ENCODE data around the gene CXCL12. TPM values are rescaled to one million over a fixed set of nuclear protein-coding genes. Genes with fewer than 3 reads are reported as not detected.

Gene CXCL12
- total and polyA plus RNA-seq, 5 donors from 2014 or later = not detected

GRCh38 chr10:44363716-44364115 is 21.2 kb downstream of the CXCL12 start:
- no peak overlapping the region for H3K4me3 Mint-ChIP-seq
- no peaks in the 10 kb centered on the region for H3K4me1 ChIP-seq (ENCODE audit: control insufficient read depth, insufficient read depth, low read length, poor library complexity, severe bottlenecking)
- no peaks in the 10 kb centered on the region for H3K27me3 ChIP-seq (ENCODE audit: control insufficient read depth, insufficient read depth, low read length)
- no peaks in the 10 kb centered on the region for H3K36me3 Mint-ChIP-seq
- DNase-seq (no peak), ATAC-seq (ENCODE audit: low read depth in 2 of 2) (no peak)
- H3K27me3 Mint-ChIP-seq = no peaks in the 10 kb centered on the region
- no peak overlapping the region for H3K4me3 ChIP-seq (ENCODE audit: low read depth, low read length)
- H3K27ac ChIP-seq (ENCODE audit: insufficient read depth, low read length, poor library complexity, severe bottlenecking) = no peak overlapping the region
- H3K36me3 ChIP-seq (ENCODE audit: control insufficient read depth, insufficient read depth, low read length) = no peaks in the 10 kb centered on the region
- H3K27ac Mint-ChIP-seq = no peak overlapping the region
- H3K4me1 Mint-ChIP-seq = no peaks in the 10 kb centered on the region
- H3K9me3 ChIP-seq (ENCODE audit: control insufficient read depth in 2 of 2, low read length in 2 of 2) = no peaks in the 10 kb centered on the region
- peaks cover 0 to 1% (median 0%) of the 10 kb centered on the region in 7 donors for H3K9me3 Mint-ChIP-seq

GRCh38 chr10:44362866-44363711 is 21.8 kb downstream of the CXCL12 start:
- Histone ChIP-seq H3K36me3 (ENCODE audit: control insufficient read depth, insufficient read depth, low read length) (no peaks in the 10 kb centered on the region), H3K4me3 (ENCODE audit: low read depth, low read length) (no peak overlapping the region), H3K9me3 (ENCODE audit: control insufficient read depth in 2 of 2, low read length in 2 of 2) (no peaks in the 10 kb centered on the region), H3K4me1 (ENCODE audit: control insufficient read depth, insufficient read depth, low read length, poor library complexity, severe bottlenecking) (no peaks in the 10 kb centered on the region), H3K27me3 (ENCODE audit: control insufficient read depth, insufficient read depth, low read length) (no peaks in the 10 kb centered on the region), H3K27ac (ENCODE audit: insufficient read depth, low read length, poor library complexity, severe bottlenecking) (no peak overlapping the region)
- H3K9me3 Mint-ChIP-seq = peaks cover 0 to 1% (median 0%) of the 10 kb centered on the region in 7 donors
- H3K27ac Mint-ChIP-seq = no peak overlapping the region
- no peak for DNase-seq
- no peaks in the 10 kb centered on the region for H3K27me3 Mint-ChIP-seq
- no peak overlapping the region for H3K4me3 Mint-ChIP-seq
- H3K4me1 Mint-ChIP-seq = no peaks in the 10 kb centered on the region
- no peaks in the 10 kb centered on the region for H3K36me3 Mint-ChIP-seq
- no peak for ATAC-seq (ENCODE audit: low read depth in 2 of 2)

GRCh38 chr10:44361109-44361508 is 23.8 kb downstream of the CXCL12 start:
- Histone ChIP-seq H3K4me1 (ENCODE audit: control insufficient read depth, insufficient read depth, low read length, poor library complexity, severe bottlenecking) (no peaks in the 10 kb centered on the region), H3K9me3 (ENCODE audit: control insufficient read depth in 2 of 2, low read length in 2 of 2) (no peaks in the 10 kb centered on the region), H3K4me3 (ENCODE audit: low read depth, low read length) (no peak overlapping the region), H3K36me3 (ENCODE audit: control insufficient read depth, insufficient read depth, low read length) (no peaks in the 10 kb centered on the region), H3K27ac (ENCODE audit: insufficient read depth, low read length, poor library complexity, severe bottlenecking) (no peak overlapping the region), H3K27me3 (ENCODE audit: control insufficient read depth, insufficient read depth, low read length) (no peaks in the 10 kb centered on the region)
- no peak for ATAC-seq (ENCODE audit: low read depth in 2 of 2)
- no peaks in the 10 kb centered on the region for H3K36me3 Mint-ChIP-seq
- H3K4me1 Mint-ChIP-seq = no peaks in the 10 kb centered on the region
- H3K27me3 Mint-ChIP-seq = no peaks in the 10 kb centered on the region
- peaks cover 0 to 1% (median 0%) of the 10 kb centered on the region in 7 donors for H3K9me3 Mint-ChIP-seq
- DNase-seq = no peak
- H3K27ac Mint-ChIP-seq = no peak overlapping the region
- H3K4me3 Mint-ChIP-seq = no peak overlapping the region

- H3K4me1 ChIP-seq (ENCODE audit: control insufficient read depth, insufficient read depth, low read length, poor library complexity, severe bottlenecking) = no peaks in the 10 kb centered on the region
- H3K4me3 Mint-ChIP-seq = no peak overlapping the region
- no peaks in the 10 kb centered on the region for H3K36me3 Mint-ChIP-seq
- ATAC-seq (ENCODE audit: low read depth in 2 of 2) = no peak
- no peak overlapping the region for H3K4me3 ChIP-seq (ENCODE audit: low read depth, low read length)
- H3K9me3 Mint-ChIP-seq = peaks cover 0 to 1% (median 0%) of the 10 kb centered on the region in 7 donors
- no peak overlapping the region for H3K27ac Mint-ChIP-seq
- H3K9me3 ChIP-seq (ENCODE audit: control insufficient read depth in 2 of 2, low read length in 2 of 2) = no peaks in the 10 kb centered on the region
- no peaks in the 10 kb centered on the region for H3K36me3 ChIP-seq (ENCODE audit: control insufficient read depth, insufficient read depth, low read length)
- no peak overlapping the region for H3K27ac ChIP-seq (ENCODE audit: insufficient read depth, low read length, poor library complexity, severe bottlenecking)
- no peaks in the 10 kb centered on the region for H3K27me3 Mint-ChIP-seq
- H3K4me1 Mint-ChIP-seq = no peaks in the 10 kb centered on the region
- no peaks in the 10 kb centered on the region for H3K27me3 ChIP-seq (ENCODE audit: control insufficient read depth, insufficient read depth, low read length)
- no peak for DNase-seq
Measured at GRCh38 chr10:44358080-44358771, 26.7 kb downstream of the CXCL12 start.

- Histone ChIP-seq H3K9me3 (ENCODE audit: control insufficient read depth in 2 of 2, low read length in 2 of 2) (no peaks in the 10 kb centered on the region), H3K4me3 (ENCODE audit: low read depth, low read length) (no peak overlapping the region), H3K27ac (ENCODE audit: insufficient read depth, low read length, poor library complexity, severe bottlenecking) (no peak overlapping the region), H3K4me1 (ENCODE audit: control insufficient read depth, insufficient read depth, low read length, poor library complexity, severe bottlenecking) (no peaks in the 10 kb centered on the region), H3K27me3 (ENCODE audit: control insufficient read depth, insufficient read depth, low read length) (no peaks in the 10 kb centered on the region), H3K36me3 (ENCODE audit: control insufficient read depth, insufficient read depth, low read length) (no peaks in the 10 kb centered on the region)
- H3K27ac Mint-ChIP-seq = no peak overlapping the region
- H3K36me3 Mint-ChIP-seq = no peaks in the 10 kb centered on the region
- H3K4me1 Mint-ChIP-seq = no peaks in the 10 kb centered on the region
- DNase-seq = no peak
- no peaks in the 10 kb centered on the region for H3K27me3 Mint-ChIP-seq
- no peak for ATAC-seq (ENCODE audit: low read depth in 2 of 2)
- H3K9me3 Mint-ChIP-seq = peaks cover 0 to 3% (median 0%) of the 10 kb centered on the region in 7 donors
- no peak overlapping the region for H3K4me3 Mint-ChIP-seq
Measured at GRCh38 chr10:44357023-44357540, 27.8 kb downstream of the CXCL12 start.

- no peaks in the 10 kb centered on the region for H3K4me1 Mint-ChIP-seq
- no peaks in the 10 kb centered on the region for H3K36me3 ChIP-seq (ENCODE audit: control insufficient read depth, insufficient read depth, low read length)
- DNase-seq = no peak
- no peak overlapping the region for H3K27ac Mint-ChIP-seq
- H3K4me3 Mint-ChIP-seq = no peak overlapping the region
- H3K27ac ChIP-seq (ENCODE audit: insufficient read depth, low read length, poor library complexity, severe bottlenecking) = no peak overlapping the region
- no peaks in the 10 kb centered on the region for H3K9me3 ChIP-seq (ENCODE audit: control insufficient read depth in 2 of 2, low read length in 2 of 2)
- H3K4me1 ChIP-seq (ENCODE audit: control insufficient read depth, insufficient read depth, low read length, poor library complexity, severe bottlenecking) = no peaks in the 10 kb centered on the region
- no peak for ATAC-seq (ENCODE audit: low read depth in 2 of 2)
- no peak overlapping the region for H3K4me3 ChIP-seq (ENCODE audit: low read depth, low read length)
- peaks cover 0 to 3% (median 0%) of the 10 kb centered on the region in 7 donors for H3K9me3 Mint-ChIP-seq
- H3K27me3 ChIP-seq (ENCODE audit: control insufficient read depth, insufficient read depth, low read length) = no peaks in the 10 kb centered on the region
- H3K36me3 Mint-ChIP-seq = no peaks in the 10 kb centered on the region
- no peaks in the 10 kb centered on the region for H3K27me3 Mint-ChIP-seq
Measured at GRCh38 chr10:44356139-44357022, 28.5 kb downstream of the CXCL12 start.

- DNase-seq = no peak
- H3K27ac Mint-ChIP-seq = no peak overlapping the region
- H3K27me3 ChIP-seq (ENCODE audit: control insufficient read depth, insufficient read depth, low read length) = no peaks in the 10 kb centered on the region
- peaks cover 4% of the 10 kb centered on the region for H3K27me3 Mint-ChIP-seq
- no peaks in the 10 kb centered on the region for H3K4me1 ChIP-seq (ENCODE audit: control insufficient read depth, insufficient read depth, low read length, poor library complexity, severe bottlenecking)
- H3K36me3 Mint-ChIP-seq = no peaks in the 10 kb centered on the region
- no peak overlapping the region for H3K4me3 ChIP-seq (ENCODE audit: low read depth, low read length)
- no peaks in the 10 kb centered on the region for H3K9me3 ChIP-seq (ENCODE audit: control insufficient read depth in 2 of 2, low read length in 2 of 2)
- no peak overlapping the region for H3K4me3 Mint-ChIP-seq
- no peak for ATAC-seq (ENCODE audit: low read depth in 2 of 2)
- H3K36me3 ChIP-seq (ENCODE audit: control insufficient read depth, insufficient read depth, low read length) = no peaks in the 10 kb centered on the region
- H3K4me1 Mint-ChIP-seq = no peaks in the 10 kb centered on the region
- H3K27ac ChIP-seq (ENCODE audit: insufficient read depth, low read length, poor library complexity, severe bottlenecking) = no peak overlapping the region
- H3K9me3 Mint-ChIP-seq = peaks cover 0 to 3% (median 0%) of the 10 kb centered on the region in 7 donors
Measured at GRCh38 chr10:44355630-44356029, 29.3 kb downstream of the CXCL12 start.

All from CD4-positive, CD25-positive, alpha-beta regulatory T cell (primary cell).